K562 (cell line): ENCODE data around the gene SMIM11. TPM values are rescaled to one million over a fixed set of nuclear protein-coding genes. Genes with fewer than 3 reads are reported as not detected.

ENCODE experiments used
- ATAC-seq: fragments of 200-7000 bp; cut with Tn5 transposase; 3 replicates; pipeline ENCODE4 v1.9.1; 2020; ENCODE audit warnings: moderate library complexity
- BruUV-seq: library from RNA; stranded (reverse); fragments of 400-500 nt; replicated peaks from 2 replicates; lab custom pipeline; 2021; lab: Mats Ljungman, UMichigan
- CTCF ChIA-PET: fragments of 300-600 bp; formaldehyde crosslinking; extraction: SDS; loops from one replicate; lab custom pipeline; 2021; ENCODE audit warnings: low intra/inter-chr PET ratio; lab: Yijun Ruan, JAX
- POLR2A ChIA-PET: fragments of 300-600, 350-650 bp; sonication (Branson Sonifier 250); formaldehyde crosslinking; extraction: SDS; loops from one replicate; lab custom pipeline; 2021; ENCODE audit warnings: antibody characterized with exemption, inconsistent platforms; lab: Yijun Ruan, JAX
- DNase-seq, 4 experiments: peaks; one replicate each; pipeline versions ENCODE4 v3.0.0 to v3.0.0-alpha.2; 2011 to 2018; ENCODE audit warnings: low spot score in 3 of 4, mixed read lengths in 3 of 4; ENCODE audit errors: extremely low read depth in 1 of 4
- FAIRE-seq: peaks from 2 replicates; lab custom pipeline; 2011; peaks lifted over from hg19 to GRCh38; lab: Jason Lieb, UNC
- H2AFZ ChIP-seq: 2 replicates; pipeline ENCODE4 v1.6.0; 2011; ENCODE audit warnings: low read depth, low read length, control low read depth, inconsistent platforms
- H3K27ac ChIP-seq: fragments of 200-600 bp; 3 replicates; pipeline ENCODE4 v1.8.0; 2011; ENCODE audit warnings: low read depth, mild to moderate bottlenecking, control low read depth, inconsistent platforms, low read length, moderate library complexity, mixed read lengths; ENCODE audit errors: extremely low read depth
- H3K27me3 ChIP-seq, 2 experiments: fragments of 300-600 bp in 1 of 2; 2 replicates in 1 of 2; 3 replicates in 1 of 2; pipeline versions ENCODE4 v1.6.0 to v1.8.0; 2011; ENCODE audit warnings: inconsistent platforms in 2 of 2, low read length in 2 of 2, mild to moderate bottlenecking in 1 of 2, mixed read lengths in 1 of 2, moderate library complexity in 1 of 2; ENCODE audit not compliant: control insufficient read depth in 2 of 2, insufficient read depth in 2 of 2
- H3K36me3 ChIP-seq: fragments of 300-600 bp; 3 replicates; pipeline ENCODE4 v1.8.0; 2011; ENCODE audit warnings: mild to moderate bottlenecking, low read length, inconsistent platforms; ENCODE audit not compliant: control insufficient read depth, insufficient read depth
- H3K4me1 ChIP-seq, 2 experiments: fragments of 200-600 bp in 1 of 2; replicated peaks in 1 of 2; 2 replicates in 1 of 2; 3 replicates in 1 of 2; pipeline versions ENCODE4 v1.5.1 to v1.8.0; 2011; ENCODE audit warnings: inconsistent platforms in 2 of 2, low read length in 2 of 2, mild to moderate bottlenecking in 1 of 2, mixed read lengths in 1 of 2, moderate library complexity in 1 of 2; ENCODE audit not compliant: control insufficient read depth in 2 of 2, insufficient read depth in 2 of 2
- H3K4me2 ChIP-seq: 2 replicates; pipeline ENCODE4 v1.6.1; 2011; ENCODE audit warnings: low read length, control low read depth, inconsistent platforms, mixed read lengths; ENCODE audit not compliant: insufficient read depth
- H3K4me3 ChIP-seq: fragments of 200-600 bp; sonication (generic), shearing (Covaris generic); 2 replicates; pipeline ENCODE4 v1.5.1; 2016; ENCODE audit warnings: control low read depth, inconsistent platforms
- H3K79me2 ChIP-seq: fragments of 200-600 bp; 3 replicates; pipeline ENCODE4 v1.8.0; 2011; ENCODE audit warnings: low read length, inconsistent platforms; ENCODE audit not compliant: control insufficient read depth, insufficient read depth
- H3K9ac ChIP-seq, 2 experiments: 2 replicates each; pipeline versions ENCODE4 v1.6.0 to v1.6.1; 2011; ENCODE audit warnings: low read depth in 2 of 2, low read length in 2 of 2, control low read depth in 1 of 2, inconsistent platforms in 1 of 2, mild to moderate bottlenecking in 1 of 2, mixed read lengths in 1 of 2; ENCODE audit not compliant: insufficient read depth in 1 of 2
- H3K9me1 ChIP-seq: one replicate; pipeline ENCODE4 v1.6.0; 2011; ENCODE audit warnings: inconsistent platforms, mild to moderate bottlenecking, low read length, moderate library complexity; ENCODE audit not compliant: control insufficient read depth, insufficient read depth
- H3K9me3 ChIP-seq: replicated peaks from 2 replicates; pipeline ENCODE4 v1.5.1; 2011; ENCODE audit warnings: low read depth, low read length, inconsistent platforms; ENCODE audit not compliant: control insufficient read depth, insufficient read depth
- H4K20me1 ChIP-seq: replicated peaks from 2 replicates; pipeline ENCODE4 v1.6.1; 2011; ENCODE audit warnings: low read length, inconsistent platforms, mixed read lengths; ENCODE audit not compliant: control insufficient read depth, insufficient read depth
- CCNT2 ChIP-seq: IDR thresholded peaks from 2 replicates; pipeline ENCODE4 v1.6.1; 2011; ENCODE audit warnings: borderline replicate concordance, low read depth, mild to moderate bottlenecking, moderate library complexity, mixed read lengths, low read length; ENCODE audit not compliant: insufficient read length; ENCODE audit errors: extremely low read depth
- E2F4 ChIP-seq: sonication (generic); formaldehyde crosslinking; IDR thresholded peaks from 2 replicates; pipeline ENCODE4 v1.8.0; 2022; ENCODE audit warnings: mild to moderate bottlenecking, low read depth, missing genetic modification reagents
- ETS2 ChIP-seq: IDR thresholded peaks from 2 replicates; pipeline ENCODE4 v1.6.1; 2016; ENCODE audit warnings: borderline replicate concordance, missing genetic modification characterization, mild to moderate bottlenecking, moderate library complexity, missing compliant biosample characterization; ENCODE audit not compliant: poor library complexity, severe bottlenecking
- EZH2 ChIP-seq: IDR thresholded peaks from 2 replicates; pipeline ENCODE4 v1.6.1; 2012; ENCODE audit warnings: low read depth, mild to moderate bottlenecking, inconsistent platforms, low read length, borderline replicate concordance
- HDAC2 ChIP-seq: fragments of 450-650 bp; IDR thresholded peaks from 2 replicates; pipeline ENCODE4 v1.6.1; 2016; ENCODE audit warnings: mild to moderate bottlenecking
- HNRNPK ChIP-seq: fragments of 200-400 bp; formaldehyde crosslinking; IDR thresholded peaks from one replicate; pipeline ENCODE4 v1.6.1; 2018; ENCODE audit warnings: mild to moderate bottlenecking, low read depth, low read length; ENCODE audit not compliant: poor library complexity, severe bottlenecking
- L3MBTL2 ChIP-seq: fragments of 450-650 bp; IDR thresholded peaks from 2 replicates; pipeline ENCODE4 v1.6.1; 2016; ENCODE audit warnings: mild to moderate bottlenecking, moderate library complexity
- PML ChIP-seq: IDR thresholded peaks from 2 replicates; pipeline ENCODE4 v1.6.1; 2012; ENCODE audit warnings: low read length, inconsistent platforms
- STAG1 ChIP-seq: sonication (generic); formaldehyde crosslinking; IDR thresholded peaks from 2 replicates; pipeline ENCODE4 v1.5.0; 2020; ENCODE audit warnings: missing genetic modification reagents, borderline replicate concordance
- WHSC1 ChIP-seq: IDR thresholded peaks from one replicate; pipeline ENCODE4 v1.6.1; 2012; ENCODE audit warnings: low read length, control low read depth, inconsistent platforms
- ZBTB12 ChIP-seq: fragments of 250-450 bp; sonication (Bioruptor Pico); IDR thresholded peaks from 2 replicates; pipeline ENCODE4 v1.4.0; 2020
- ZNF644 ChIP-seq: fragments of 200-800 bp; sonication (Bioruptor generic); IDR thresholded peaks from 2 replicates; pipeline ENCODE4 v1.6.1; 2016; ENCODE audit warnings: low read depth, missing genetic modification characterization, missing compliant biosample characterization
- WGBS: fragments of 100-300 bp; shearing (Covaris generic); methylation state at CpG from one replicate; pipeline ENCODE4 v1.1.6; 2016; ENCODE audit warnings: low coverage, mixed read lengths; ENCODE audit not compliant: insufficient coverage; ENCODE audit errors: missing lambda C conversion rate; 5-methylcytosine and 5-hydroxymethylcytosine counted together
- in situ Hi-C: fragments of 300-500 bp; cut with MboI; formaldehyde crosslinking; loops from 4 replicates; pipeline ENCODE4 v1.15.0; 2018; ENCODE audit warnings: inconsistent platforms, mixed read lengths
- intact Hi-C: fragments of 100-400 bp; cut with micrococcal nuclease; formaldehyde crosslinking; loops from 2 replicates; pipeline ENCODE4 v1.14.2; 2022
- polyA plus RNA-seq, 8 experiments: library from polyadenylated mRNA; depleted of rRNA in 4 of 8; stranded (reverse) in 5 of 8; unstranded in 3 of 8; fragments of >200 nt; fragmentation: Nextera tagmentation in 2 of 8; fragmentation: Illumina TruSeq in 1 of 8; extraction: Ambion mirVana in 2 of 8; extraction: Trizol in 1 of 8; gene quantifications; 2 replicates each; pipeline versions ENCODE4 v1.2.1 to v1.2.3, GENCODE V29; 2011 to 2014; ENCODE audit warnings: inconsistent platforms in 1 of 8, missing spikeins in 1 of 8
- total RNA-seq, 7 experiments: library from RNA; depleted of rRNA in 6 of 7; stranded (reverse); fragments of >200 nt in 6 of 7; fragmentation: Illumina TruSeq in 2 of 7; extraction: Trizol in 2 of 7; gene quantifications; 2 replicates each; pipeline versions ENCODE4 v1.2.1 to v1.2.3, GENCODE V29; 2011 to 2021; ENCODE audit warnings: low replicate concordance in 1 of 7

The SMIM11 gene
- total and polyA plus RNA-seq, 9 of the 15 experiments (the other 6 are each of a cell fraction or from before 2014, with no cell fraction given) = 3.9 to 113 (median 25.5) TPM

DNA sequence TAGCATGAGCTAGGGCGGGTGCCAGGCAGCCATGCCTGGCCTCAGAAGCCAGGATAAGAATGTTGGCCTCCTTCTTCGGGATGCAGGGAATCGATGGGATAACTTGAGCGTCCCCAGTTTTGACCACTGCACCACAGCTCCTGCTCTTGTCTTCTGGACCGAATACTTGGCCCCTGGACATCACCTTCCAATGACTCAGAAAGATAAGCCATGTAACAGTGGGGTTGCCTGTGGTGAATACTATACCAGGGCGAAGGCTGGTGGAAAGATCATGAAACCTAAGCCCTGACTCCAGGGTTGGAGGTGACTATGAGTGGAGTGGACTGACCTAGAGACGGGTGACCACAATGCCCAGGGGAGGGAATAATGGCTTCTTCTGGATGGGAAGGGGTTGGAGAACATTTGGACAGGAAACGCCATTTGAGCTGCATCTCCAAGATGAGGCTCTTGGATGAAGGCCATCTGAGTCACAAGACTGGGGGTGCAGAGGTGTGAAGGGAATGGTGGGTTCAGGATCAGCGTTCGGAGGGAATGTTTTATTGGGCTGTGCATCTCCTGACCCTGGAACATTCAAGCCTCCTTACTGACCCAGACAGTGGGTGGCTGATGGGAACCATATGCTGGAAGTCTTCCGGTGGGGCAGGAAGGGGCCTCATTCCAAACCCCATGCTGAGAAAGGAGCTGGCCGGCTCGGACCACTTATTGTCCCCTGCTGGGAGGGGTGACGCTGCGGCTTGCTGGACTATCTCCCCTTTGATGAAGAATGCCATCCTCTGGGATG, 30.0 kb upstream of the SMIM11 start:
- BruUV-seq = no TSS peak
- POLR2A ChIA-PET = interaction anchor here (0.7 to 0.9 kb wide), 2 partner anchors 9 to 258 kb away, joined by 3 read pairs; no protein-coding TSS in a partner anchor
- in situ Hi-C loops = loop anchor here (5.0 kb wide), 1 partner anchor 423 kb away; no protein-coding TSS in a partner anchor

DNA sequence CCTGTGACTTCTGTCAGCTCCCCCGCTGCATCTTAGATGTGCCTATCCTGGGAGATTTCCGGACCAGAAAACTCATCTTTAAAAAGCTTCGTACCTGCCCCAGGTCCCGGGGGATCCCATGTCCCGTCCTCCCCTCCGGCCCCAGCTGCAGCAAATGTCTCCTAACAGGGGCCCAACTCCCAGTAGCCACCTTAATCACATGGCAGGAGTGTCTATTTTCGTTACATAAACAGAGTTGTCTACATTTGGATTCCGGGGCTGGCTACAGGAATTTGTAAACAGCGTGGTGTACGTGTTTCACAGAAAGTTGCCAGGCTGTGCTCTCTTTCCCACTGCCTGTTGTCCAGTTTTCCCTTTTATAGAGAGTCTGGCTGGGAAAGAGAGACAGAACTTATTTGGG, 29.4 kb upstream of the SMIM11 start:
- 2% methylated on average over 10 of the region's 10 CpGs for WGBS
- no peak overlapping the region for H3K27ac ChIP-seq
- no peaks in the 10 kb centered on the region for H3K79me2 ChIP-seq
- ChIA-PET CTCF (interaction anchor here (3.5 kb wide), 1 partner anchor 422 kb away, joined by 36 read pairs; no protein-coding TSS in a partner anchor), POLR2A (interaction anchor here (0.9 to 1.3 kb wide), 2 partner anchors 9 to 235 kb away, joined by 3 read pairs; no protein-coding TSS in a partner anchor)
- in situ Hi-C loops (loop anchor here (5.0 kb wide), 1 partner anchor 424 kb away; no protein-coding TSS in a partner anchor), intact Hi-C loops (loop anchor here (5.0 kb wide), 1 partner anchor 274 kb away; the partner anchor contains the start of genes MRPS6 and SLC5A3)
- H4K20me1 ChIP-seq = no peaks in the 10 kb centered on the region
- H3K4me1 ChIP-seq = no peaks in the 10 kb centered on the region
- no peak overlapping the region for H3K4me2 ChIP-seq
- H3K9ac ChIP-seq = no peak overlapping the region
- H3K27me3 ChIP-seq = peaks cover 41 to 44% of the 10 kb centered on the region in 2 experiments
- FAIRE-seq (no peak), ATAC-seq (no peak), DNase-seq (no peak)
- H3K9me3 ChIP-seq = no peaks in the 10 kb centered on the region
- no peaks in the 10 kb centered on the region for H3K9me1 ChIP-seq
- BruUV-seq = no TSS peak
- no peak overlapping the region for H2AFZ ChIP-seq
- H3K4me3 ChIP-seq = no peak overlapping the region
- H3K36me3 ChIP-seq = no peaks in the 10 kb centered on the region
- TF ChIP-seq ZNF644 (tag) = no peak
- TF ChIP-seq HNRNPK = no peak
- TF ChIP-seq HDAC2 = no peak
- no peak for TF ChIP-seq ETS2 (tag)
- no peak for TF ChIP-seq E2F4 (CRISPR knock-in tag)
- TF ChIP-seq PML = no peak
- no peak for TF ChIP-seq L3MBTL2
- TF ChIP-seq STAG1 (CRISPR knock-in tag) = no peak
- no peak for TF ChIP-seq ZBTB12 (CRISPR knock-in tag)
- no peak for TF ChIP-seq WHSC1

More for the DNA sequence above, 30.0 kb upstream of the SMIM11 start:
- no peaks in the 10 kb centered on the region for H4K20me1 ChIP-seq
- no peak overlapping the region for H3K4me2 ChIP-seq
- DNase-seq = no peak
- no peaks in the 10 kb centered on the region for H3K4me1 ChIP-seq
- H3K9ac ChIP-seq = no peak overlapping the region
- no peak overlapping the region for H2AFZ ChIP-seq
- CTCF ChIA-PET = interaction anchor here (3.5 kb wide), 1 partner anchor 421 kb away, joined by 36 read pairs; no protein-coding TSS in a partner anchor
- intact Hi-C loops = loop anchor here (5.0 kb wide), 1 partner anchor 273 kb away; the partner anchor contains the start of genes MRPS6 and SLC5A3
- no peaks in the 10 kb centered on the region for H3K36me3 ChIP-seq
- ATAC-seq = no peak
- H3K9me3 ChIP-seq = no peaks in the 10 kb centered on the region
- TF ChIP-seq CCNT2 (no peak), EZH2 (0 out of 2 replicates have a peak, but pooled peaks have one; percentile 33)
- H3K9me1 ChIP-seq = no peaks in the 10 kb centered on the region
- 3% methylated on average over 12 of the region's 15 CpGs for WGBS
- no peak overlapping the region for H3K27ac ChIP-seq
- H3K4me3 ChIP-seq = no peak overlapping the region
- H3K27me3 ChIP-seq = peaks cover 41 to 44% of the 10 kb centered on the region in 2 experiments
- no peak for FAIRE-seq
- H3K79me2 ChIP-seq = no peaks in the 10 kb centered on the region
